Transverse colon (tissue), 4 donors: Measurements from ENCODE around the gene SFR1. TPM values are rescaled to one million over a fixed set of nuclear protein-coding genes. Genes with fewer than 3 reads are reported as not detected.
A peak's percentile ranks its signal among the peaks of the same experiment; 100 is the strongest.

Source experiments
- DNase-seq: peaks from one replicate; pipeline ENCODE4 v3.0.0-alpha.2; 2019
- H3K27ac ChIP-seq, 4 donors: fragments of 200-600 bp; sonication (generic); 2 replicates each; pipeline ENCODE4 v1.5.1; 2016 to 2018; ENCODE audit warnings: inconsistent platforms in 4 of 4
- H3K27me3 ChIP-seq: fragments of 200-600 bp; sonication (generic); 2 replicates; pipeline ENCODE4 v1.5.1; 2017; ENCODE audit warnings: inconsistent platforms
- H3K36me3 ChIP-seq, 4 donors: fragments of 200-600 bp; sonication (generic); 2 replicates each; pipeline ENCODE4 v1.5.1; 2017 to 2019; ENCODE audit warnings: inconsistent platforms in 4 of 4
- H3K4me1 ChIP-seq, 4 donors: fragments of 200-600 bp; sonication (generic); 2 replicates each; pipeline ENCODE4 v1.5.1; 2017 to 2020; ENCODE audit warnings: inconsistent platforms in 4 of 4
- H3K4me3 ChIP-seq, 4 donors: fragments of 200-600 bp; sonication (generic); 1 replicate in 1 of 4; 2 replicates in 3 of 4; pipeline versions ENCODE4 v1.5.1 to v1.6.1; 2017 to 2019; ENCODE audit warnings: inconsistent platforms in 4 of 4
- H3K9me3 ChIP-seq, 2 donors: fragments of 200-600 bp; sonication (generic); 2 replicates each; pipeline ENCODE4 v1.5.1; 2017 to 2019; ENCODE audit warnings: inconsistent platforms in 2 of 2
- CTCF ChIP-seq, 5 experiments: fragments of 200-600 bp in 3 of 5; fragments of 450-650 bp in 2 of 5; sonication (generic) in 3 of 5; IDR thresholded peaks; 1 replicate in 2 of 5; 2 replicates in 3 of 5; pipeline ENCODE4 v1.5.1; 2016 to 2017; ENCODE audit warnings: antibody characterized with exemption in 5 of 5, inconsistent platforms in 3 of 5, mild to moderate bottlenecking in 2 of 5, moderate library complexity in 1 of 5
- EP300 ChIP-seq: sonication (generic); formaldehyde crosslinking; IDR thresholded peaks from one replicate; pipeline ENCODE4 v1.6.1; 2017; ENCODE audit warnings: antibody characterized with exemption, low read depth
- POLR2A ChIP-seq: fragments of 450-650 bp; IDR thresholded peaks from one replicate; pipeline ENCODE4 v1.6.1; 2016; ENCODE audit warnings: antibody characterized with exemption, mild to moderate bottlenecking, moderate library complexity
- POLR2AphosphoS5 ChIP-seq, 3 donors: sonication (generic); formaldehyde crosslinking; IDR thresholded peaks; one replicate each; pipeline ENCODE4 v1.6.1; 2016; ENCODE audit warnings: antibody characterized with exemption in 3 of 3
- WGBS, 2 donors: methylation state at CpG; one replicate each; pipeline ENCODE4 v1.1.5; 2018; ENCODE audit warnings: low coverage in 1 of 2; 5-methylcytosine and 5-hydroxymethylcytosine counted together
- in situ Hi-C, 4 donors: fragments of 200-750 bp; cut with MboI; loops; one replicate each; pipeline versions ENCODE4 v1.15.0 to v1.15.1; 2017; ENCODE audit warnings: low sequenced_read_pairs in 3 of 4, low pct_ligation_motif_present in 1 of 4, low pct_unique_long_range_greater_than_20kb in 1 of 4
- intact Hi-C: fragments of 100-400 bp; cut with DNase I; formaldehyde crosslinking; loops from one replicate; pipeline ENCODE4 v1.15.1; 2023; ENCODE audit warnings: low total_unique reads
- total RNA-seq, 4 donors: library from RNA; depleted of rRNA; stranded (reverse); fragments of >200 nt; gene quantifications; one replicate each; pipeline ENCODE4 v1.1.0, GENCODE V29; 2016

SFR1 gene
- total RNA-seq, 4 donors from 2014 or later: 4.0 TPM; not detected in 1

- Histone ChIP-seq H3K36me3 (no peaks in the 10 kb centered on the region), H3K4me1 (peaks cover 7 to 33% (median 11%) of the 10 kb centered on the region in 4 donors), H3K4me3 (peak overlapping the region; percentile 63 to 77 (median 66)), H3K27ac (peak overlapping the region; percentile 98 to 100 (median 98)), H3K27me3 (no peaks in the 10 kb centered on the region), H3K9me3 (no peaks in the 10 kb centered on the region)
- no peak for TF ChIP-seq CTCF (IDR thresholded peaks at IDR 0.05)
- TF ChIP-seq POLR2A: no peak
- no peak for TF ChIP-seq POLR2AphosphoS5 (IDR thresholded peaks at IDR 0.05)
- no peak for TF ChIP-seq EP300
- no peak for DNase-seq
- WGBS, 2 donors: 16 to 30% methylated on average over 12 to 23 of the region's 23 CpGs
- in situ Hi-C loops (loop anchor here in 2 of 4 donors (10.0 kb wide), 2 partner anchors 208 to 228 kb away; partner anchors contain the start of gene STN1 (in 1 of the 2)), intact Hi-C loops (no loop called here)
These were observed 495 bp downstream of the SFR1 start for GRCh38 chr10:104122225-104123107.

- peaks cover 7 to 24% (median 11%) of the 10 kb centered on the region in 4 donors for H3K4me1 ChIP-seq
- H3K4me3 ChIP-seq: no peak overlapping the region
- no peak for DNase-seq
- no peaks in the 10 kb centered on the region for H3K36me3 ChIP-seq
- H3K27me3 ChIP-seq: no peaks in the 10 kb centered on the region
- peak in 3 of 5 experiments; percentile 13 to 20 (median 13) for TF ChIP-seq CTCF (IDR thresholded peaks at IDR 0.05)
- TF ChIP-seq EP300: no peak
- intact Hi-C loops: no loop called here
- H3K9me3 ChIP-seq: no peaks in the 10 kb centered on the region
- in situ Hi-C loops: loop anchor here in 2 of 4 donors (10.0 kb wide), 2 partner anchors 209 to 229 kb away; partner anchors contain the start of gene STN1 (in 1 of the 2)
- H3K27ac ChIP-seq: no peak overlapping the region
- WGBS, 2 donors: 77 to 82% methylated on average over 1 of the region's 1 CpG
These were observed 1.4 kb downstream of the SFR1 start for GRCh38 chr10:104123397-104123796.

GRCh38 chr10:104127411-104127810, 5.4 kb downstream of the SFR1 start:
- H3K9me3 ChIP-seq: no peaks in the 10 kb centered on the region
- no peak overlapping the region for H3K27ac ChIP-seq
- H3K36me3 ChIP-seq: no peaks in the 10 kb centered on the region
- TF ChIP-seq POLR2A (no peak), CTCF (IDR thresholded peaks at IDR 0.05) (peak in 1 of 5 experiments; percentile 5)
- in situ Hi-C loops (loop anchor here in 2 of 4 donors (10.0 kb wide), 2 partner anchors 213 to 233 kb away; partner anchors contain the start of gene STN1 (in 1 of the 2)), intact Hi-C loops (no loop called here)
- WGBS, 2 donors: 92% methylated on average over 2 of the region's 2 CpGs; no CpG with 5 or more reads in 1 of the 2 donors
- H3K4me3 ChIP-seq: no peak overlapping the region
- DNase-seq: no peak
- H3K4me1 ChIP-seq: peaks cover 3 to 12% (median 4%) of the 10 kb centered on the region in 4 donors
- no peaks in the 10 kb centered on the region for H3K27me3 ChIP-seq

GRCh38 chr10:104128214-104128613, 6.2 kb downstream of the SFR1 start:
- intact Hi-C loops (no loop called here), in situ Hi-C loops (loop anchor here in 2 of 4 donors (10.0 kb wide), 2 partner anchors 213 to 233 kb away; partner anchors contain the start of gene STN1 (in 1 of the 2))
- Histone ChIP-seq H3K4me1 (peaks cover 0 to 4% (median 0%) of the 10 kb centered on the region in 4 donors), H3K36me3 (no peaks in the 10 kb centered on the region), H3K27ac (no peak overlapping the region), H3K4me3 (no peak overlapping the region), H3K27me3 (no peaks in the 10 kb centered on the region), H3K9me3 (no peaks in the 10 kb centered on the region)
- 73 to 100% methylated on average over 1 to 2 of the region's 2 CpGs for WGBS, 2 donors
- no peak for DNase-seq
- no peak for TF ChIP-seq POLR2AphosphoS5 (IDR thresholded peaks at IDR 0.05)
- TF ChIP-seq POLR2A: no peak
- TF ChIP-seq EP300: no peak
- no peak for TF ChIP-seq CTCF (IDR thresholded peaks at IDR 0.05)
